T-helper 2 cell treated with Interferon-gamma antibody and Interleukin-4, amounts not matched to agents 100 ng/mL and 5 ng/mL, for 36 hours (primary cell): Measurements from ENCODE around the gene MAST4. TPM values are rescaled to one million over a fixed set of nuclear protein-coding genes. Genes with fewer than 3 reads are reported as not detected.
"Not testable (repeated sequence)": the region's sequence is repeated elsewhere in the genome, so short reads cannot be mapped to it uniquely, and the experiment has no call there.

ENCODE experiments used
- intact Hi-C: fragments of 100-400 bp; cut with micrococcal nuclease; formaldehyde crosslinking; loops from one replicate; pipeline ENCODE4 v1.15.1; 2023
- total RNA-seq: library from RNA; stranded (reverse); gene quantifications from 2 replicates; pipeline ENCODE4 v1.2.3, GENCODE V29; 2022

The MAST4 gene
- total RNA-seq, 1 donor from 2014 or later: 14.0 TPM

GRCh38 chr5:67098656-67099055, 502.5 kb downstream of the MAST4 start:
- intact Hi-C loops: no loop called here

- intact Hi-C loops: no loop called here
Observed at GRCh38 chr5:67100301-67100700, 504.1 kb downstream of the MAST4 start.

- intact Hi-C loops: no loop called here
Observed at GRCh38 chr5:67102708-67103107, 506.5 kb downstream of the MAST4 start.

GRCh38 chr5:67104859-67105258, 508.7 kb downstream of the MAST4 start:
- intact Hi-C loops: no loop called here

GRCh38 chr5:67105270-67105669, 509.1 kb downstream of the MAST4 start:
- intact Hi-C loops: no loop called here

- intact Hi-C loops: no loop called here
Observed at GRCh38 chr5:67106626-67107342, 510.6 kb downstream of the MAST4 start.

GRCh38 chr5:67111779-67112178, 515.6 kb downstream of the MAST4 start:
- intact Hi-C loops: no loop called here

GRCh38 chr5:67115246-67115645, 519.1 kb downstream of the MAST4 start:
- intact Hi-C loops: no loop called here

GRCh38 chr5:67115817-67116216, 519.6 kb downstream of the MAST4 start:
- intact Hi-C loops: no loop called here

GRCh38 chr5:67118050-67118620, 521.9 kb downstream of the MAST4 start:
- intact Hi-C loops: no loop called here

- intact Hi-C loops: no loop called here
Observed at GRCh38 chr5:67119010-67119409, 522.8 kb downstream of the MAST4 start.

GRCh38 chr5:67120032-67120431, 523.8 kb downstream of the MAST4 start:
- intact Hi-C loops: no loop called here

GRCh38 chr5:67123819-67124218, 527.6 kb downstream of the MAST4 start:
- intact Hi-C loops: no loop called here

GRCh38 chr5:67124556-67124955, 528.4 kb downstream of the MAST4 start:
- intact Hi-C loops: no loop called here

- intact Hi-C loops: not testable (repeated sequence)
Observed at GRCh38 chr5:67127347-67127895, 531.2 kb downstream of the MAST4 start.

- intact Hi-C loops: no loop called here
Observed at GRCh38 chr5:67129768-67130167, 533.6 kb downstream of the MAST4 start.

GRCh38 chr5:67133217-67133616, 537.0 kb downstream of the MAST4 start:
- intact Hi-C loops: no loop called here

- intact Hi-C loops: no loop called here
Observed at GRCh38 chr5:67133776-67134175, 537.6 kb downstream of the MAST4 start.

GRCh38 chr5:67135381-67135984, 539.3 kb downstream of the MAST4 start:
- intact Hi-C loops: no loop called here

GRCh38 chr5:67139030-67139429, 542.8 kb downstream of the MAST4 start:
- intact Hi-C loops: no loop called here

GRCh38 chr5:67140413-67140812, 544.2 kb downstream of the MAST4 start:
- intact Hi-C loops: no loop called here

GRCh38 chr5:67141644-67142043, 545.5 kb downstream of the MAST4 start:
- intact Hi-C loops: no loop called here

- intact Hi-C loops: no loop called here
Observed at GRCh38 chr5:67142816-67143215, 546.6 kb downstream of the MAST4 start.
